ENCODE measurements around the gene SLC26A3.
"Not testable (repeated sequence)": the region's sequence is repeated elsewhere in the genome, so short reads cannot be mapped to it uniquely, and the experiment has no call there.

SLC26A3 gene

DNA sequence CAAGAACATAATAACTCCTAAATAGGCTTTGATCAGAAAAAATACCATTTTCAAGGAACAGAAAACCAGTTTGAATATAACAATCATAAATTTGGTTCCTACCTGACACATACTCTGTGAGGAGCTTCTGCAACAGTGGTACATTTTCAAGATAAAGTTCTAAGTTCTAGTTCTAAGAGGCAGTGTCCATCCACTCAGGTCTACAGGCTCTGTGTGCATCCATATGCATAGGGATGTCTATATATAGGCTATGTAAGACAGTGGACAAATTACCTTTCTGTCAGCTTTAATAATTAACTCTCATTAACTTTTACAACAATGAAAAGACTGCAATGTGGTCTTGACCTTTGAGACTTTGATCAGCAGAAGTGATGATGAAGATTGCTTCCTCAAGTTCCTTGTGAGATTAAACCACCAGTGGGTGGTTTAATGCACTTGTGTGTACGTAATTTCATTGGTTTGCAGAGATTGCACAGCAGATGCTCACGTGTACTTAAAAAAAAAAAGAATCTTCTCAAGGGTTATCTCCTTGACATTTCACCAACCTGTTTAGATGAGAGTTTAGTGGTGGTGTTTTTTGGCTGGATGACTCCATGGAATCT lies at the start of gene SLC26A3:
Gene SLC26A3 (minus strand): TSS at position 215 of the 602 bp plus-strand sequence. CDS start 8,714 bp downstream, outside the sequence.
- H3K4me3 Mint-ChIP-seq: no peak within 1 kb of the TSS
- no peaks in the 10 kb centered on the region for H3K36me3 Mint-ChIP-seq
- H3K27ac Mint-ChIP-seq: no peak within 1 kb of the TSS
- no peaks in the 10 kb centered on the region for H3K9me3 Mint-ChIP-seq
- no peaks in the 10 kb centered on the region for H3K4me1 Mint-ChIP-seq
- ATAC-seq: no peak
- H3K27me3 Mint-ChIP-seq: peaks cover 19% of the 10 kb centered on the region

DNA sequence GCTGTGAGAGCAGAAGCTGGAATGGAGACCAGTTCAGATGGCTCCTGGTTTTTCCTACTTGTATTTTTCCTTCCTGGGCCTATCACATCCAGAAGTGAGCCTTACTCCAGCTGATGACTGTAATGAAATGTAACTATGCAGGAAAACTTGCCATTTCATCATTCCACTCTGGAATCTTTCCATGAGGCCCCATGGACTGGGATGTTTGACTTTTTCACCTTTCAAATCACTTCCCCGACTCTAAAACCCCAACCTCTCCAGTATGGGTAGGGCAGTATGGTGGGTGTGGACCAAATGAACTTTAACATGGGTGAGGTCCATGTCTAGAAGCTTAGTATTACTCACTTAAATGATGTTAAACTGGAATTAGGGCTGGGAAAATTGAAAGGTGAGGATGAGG lies 47.6 kb upstream of the SLC26A3 start:
- no peak for ATAC-seq
- Mint-ChIP-seq H3K27ac (no peak overlapping the region), H3K9me3 (no peaks in the 10 kb centered on the region), H3K36me3 (no peaks in the 10 kb centered on the region), H3K4me1 (peaks cover 7% of the 10 kb centered on the region), H3K4me3 (no peak overlapping the region), H3K27me3 (peaks cover 20% of the 10 kb centered on the region)

DNA sequence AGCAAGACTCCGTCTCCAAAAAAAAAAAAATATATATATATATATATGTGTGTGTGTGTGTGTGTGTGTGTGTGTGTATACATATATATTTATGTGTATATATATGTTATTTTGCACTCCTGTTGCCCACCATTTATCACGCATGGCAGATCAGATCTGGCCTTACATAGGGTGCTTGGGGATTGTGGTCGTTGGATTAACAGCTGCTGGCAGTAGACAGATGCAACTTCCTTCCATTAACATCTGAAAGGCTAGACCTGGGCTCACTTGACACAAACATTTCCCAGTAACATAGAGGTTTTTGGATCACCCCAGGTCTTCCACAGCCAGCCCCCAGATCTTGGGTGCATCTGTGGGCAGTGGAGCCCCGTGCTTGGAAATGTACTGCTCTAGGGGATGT lies 47.2 kb upstream of the SLC26A3 start:
- Mint-ChIP-seq H3K27ac (no peak overlapping the region), H3K36me3 (no peaks in the 10 kb centered on the region), H3K4me1 (peaks cover 7% of the 10 kb centered on the region), H3K4me3 (no peak overlapping the region), H3K9me3 (no peaks in the 10 kb centered on the region), H3K27me3 (peaks cover 20% of the 10 kb centered on the region)
- no peak for ATAC-seq

DNA sequence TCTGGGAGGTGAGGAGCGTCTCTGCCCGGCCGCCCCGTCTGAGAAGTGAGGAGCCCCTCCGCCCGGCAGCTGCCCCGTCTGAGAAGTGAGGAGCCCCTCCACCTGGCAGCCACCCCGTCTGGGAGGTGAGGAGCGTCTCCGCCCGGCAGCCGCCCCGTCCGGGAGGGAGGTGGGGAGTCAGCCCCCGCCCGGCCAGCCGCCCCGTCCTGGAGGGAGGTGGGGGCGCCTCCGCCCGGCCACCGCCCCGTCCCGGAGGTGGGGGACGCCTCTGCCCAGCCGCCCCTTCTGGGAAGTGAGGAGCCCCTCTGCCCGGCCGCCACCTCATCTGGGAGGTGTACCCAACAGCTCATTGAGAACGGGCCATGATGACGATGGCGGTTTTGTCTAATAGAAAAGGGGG lies 45.2 kb upstream of the SLC26A3 start:
- not testable (repeated sequence) for H3K9me3 Mint-ChIP-seq, H3K4me3 Mint-ChIP-seq

DNA sequence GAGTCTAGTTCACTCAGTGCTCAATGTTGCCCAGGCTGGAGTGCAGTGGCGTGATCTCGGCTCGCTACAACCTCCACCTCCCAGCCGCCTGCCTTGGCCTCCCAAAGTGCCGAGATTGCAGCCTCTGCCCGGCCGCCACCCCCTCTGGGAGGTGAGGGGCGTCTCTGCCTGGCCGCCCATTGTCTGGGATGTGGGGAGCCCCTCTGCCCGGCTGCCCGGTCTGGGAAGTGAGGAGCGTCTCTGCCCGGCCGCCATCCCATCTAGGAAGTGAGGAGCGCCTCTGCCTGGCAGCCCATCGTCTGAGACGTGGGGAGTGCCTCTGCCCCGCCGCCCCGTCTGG lies 44.8 kb upstream of the SLC26A3 start:
- peaks cover 20% of the 10 kb centered on the region for H3K27me3 Mint-ChIP-seq

More for the DNA sequence above, 45.2 kb upstream of the SLC26A3 start:
- not testable (repeated sequence) for ATAC-seq, H3K36me3 Mint-ChIP-seq, H3K4me1 Mint-ChIP-seq, H3K27ac Mint-ChIP-seq
- peaks cover 20% of the 10 kb centered on the region for H3K27me3 Mint-ChIP-seq

DNA sequence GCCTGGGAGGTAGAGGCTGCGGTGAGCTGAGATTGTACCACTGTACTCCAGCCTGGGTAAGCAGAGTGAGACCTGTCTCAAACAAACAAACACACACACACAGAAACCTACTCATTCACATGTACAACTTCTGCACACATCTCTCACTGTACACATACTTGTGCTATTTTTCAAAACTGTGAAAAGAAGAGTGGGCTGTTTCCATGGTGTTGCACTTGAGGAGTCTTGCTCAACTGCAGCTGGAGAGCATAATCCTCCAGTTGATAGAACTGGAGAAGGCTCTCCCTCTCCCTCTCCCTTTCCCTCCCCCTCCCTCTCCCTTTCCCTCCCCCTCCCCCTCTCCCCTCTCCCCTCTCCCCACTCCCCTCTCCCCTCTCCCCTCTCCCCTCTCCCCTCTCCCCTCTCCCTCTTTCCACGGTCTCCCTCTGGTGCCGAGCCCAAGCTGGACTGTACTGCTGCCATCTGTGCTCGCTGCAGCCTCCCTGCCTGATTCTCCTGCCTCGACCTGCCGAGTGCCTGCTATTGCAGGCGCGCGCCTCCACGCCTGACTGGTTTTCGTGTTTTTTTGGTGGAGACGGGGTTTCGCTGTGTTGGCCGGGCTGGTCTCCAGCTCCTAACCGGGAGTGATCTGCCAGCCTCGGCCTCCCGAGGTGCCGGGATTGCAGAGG lies 44.3 kb upstream of the SLC26A3 start:
- H3K4me1 Mint-ChIP-seq: peaks cover 7% of the 10 kb centered on the region
- no peak overlapping the region for H3K27ac Mint-ChIP-seq
- H3K27me3 Mint-ChIP-seq: peaks cover 19% of the 10 kb centered on the region
- no peak for ATAC-seq
- no peak overlapping the region for H3K4me3 Mint-ChIP-seq
- no peaks in the 10 kb centered on the region for H3K36me3 Mint-ChIP-seq
- no peaks in the 10 kb centered on the region for H3K9me3 Mint-ChIP-seq

More for the DNA sequence above, 44.8 kb upstream of the SLC26A3 start:
- H3K27ac Mint-ChIP-seq, H3K36me3 Mint-ChIP-seq, H3K4me3 Mint-ChIP-seq, H3K4me1 Mint-ChIP-seq, ATAC-seq, H3K9me3 Mint-ChIP-seq: not testable (repeated sequence)

DNA sequence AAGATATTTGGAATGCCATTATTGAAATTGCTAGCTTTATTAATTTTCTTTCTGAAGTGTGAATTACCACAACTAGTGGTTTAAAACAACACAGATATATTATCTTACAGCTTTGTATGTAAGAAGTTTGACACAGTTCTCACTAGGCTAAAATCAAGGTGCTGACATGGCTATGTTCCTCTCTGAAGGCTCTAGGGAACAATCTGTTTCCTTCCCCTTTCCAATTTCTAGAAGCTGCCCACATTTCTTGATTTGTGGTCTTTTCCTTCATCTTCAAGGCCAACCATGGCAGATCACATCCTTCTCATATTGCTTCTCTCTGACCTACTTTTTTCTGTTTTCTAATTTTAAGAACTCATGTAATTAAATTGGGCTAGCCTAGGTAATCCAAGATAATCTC lies 43.3 kb upstream of the SLC26A3 start:
- ATAC-seq: no peak

DNA sequence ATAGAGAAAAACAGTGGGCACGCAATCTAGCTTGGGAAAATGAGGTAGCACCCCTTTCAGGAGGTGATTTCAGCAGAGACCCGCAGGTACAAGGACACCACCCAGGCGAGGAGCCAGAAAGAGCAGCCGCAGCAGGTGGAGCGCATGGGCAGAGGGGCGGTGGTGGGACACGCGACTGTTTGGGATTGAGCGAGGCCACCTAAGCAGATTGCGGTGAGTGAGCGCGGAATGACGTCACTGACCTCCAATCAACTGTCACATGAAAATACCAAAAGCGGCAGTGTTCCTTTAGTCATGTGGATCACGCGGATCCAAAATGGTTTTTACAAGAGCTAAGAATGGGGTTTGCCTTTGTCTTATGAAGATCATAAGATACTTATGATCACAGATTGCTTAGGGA lies 40.2 kb upstream of the SLC26A3 start:
- no peak for ATAC-seq
- H3K4me3 Mint-ChIP-seq: no peak overlapping the region
- peaks cover 7% of the 10 kb centered on the region for H3K4me1 Mint-ChIP-seq
- H3K36me3 Mint-ChIP-seq: peaks cover 5% of the 10 kb centered on the region
- peaks cover 3% of the 10 kb centered on the region for H3K9me3 Mint-ChIP-seq
- peaks cover 16% of the 10 kb centered on the region for H3K27me3 Mint-ChIP-seq
- no peak overlapping the region for H3K27ac Mint-ChIP-seq

More for the DNA sequence above, 43.3 kb upstream of the SLC26A3 start:
- Mint-ChIP-seq H3K27me3 (peaks cover 9% of the 10 kb centered on the region), H3K36me3 (no peaks in the 10 kb centered on the region), H3K4me3 (no peak overlapping the region), H3K9me3 (no peaks in the 10 kb centered on the region), H3K27ac (no peak overlapping the region), H3K4me1 (peaks cover 7% of the 10 kb centered on the region)

DNA sequence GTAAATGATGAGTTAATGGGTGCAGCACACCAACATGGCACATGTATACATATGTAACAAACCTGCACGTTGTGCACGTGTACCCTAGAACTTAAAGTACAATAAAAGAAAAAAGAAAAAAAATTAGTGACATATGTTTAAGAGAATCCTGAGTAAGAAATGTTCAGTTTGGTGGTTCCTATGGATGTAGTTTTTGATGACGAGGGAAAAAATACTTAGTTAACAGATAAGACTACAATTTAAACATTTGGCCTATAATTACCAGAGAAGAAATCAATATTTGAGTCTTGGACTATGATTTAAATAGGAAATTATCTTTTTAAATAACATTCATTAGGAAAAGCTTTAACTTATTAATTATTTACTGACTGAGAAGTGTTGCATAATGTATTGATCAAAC lies 39.2 kb upstream of the SLC26A3 start:
- Mint-ChIP-seq H3K27ac (no peak overlapping the region), H3K4me1 (peaks cover 7% of the 10 kb centered on the region), H3K27me3 (peaks cover 24% of the 10 kb centered on the region), H3K9me3 (peaks cover 3% of the 10 kb centered on the region), H3K36me3 (peaks cover 5% of the 10 kb centered on the region), H3K4me3 (no peak overlapping the region)
- ATAC-seq: no peak

DNA sequence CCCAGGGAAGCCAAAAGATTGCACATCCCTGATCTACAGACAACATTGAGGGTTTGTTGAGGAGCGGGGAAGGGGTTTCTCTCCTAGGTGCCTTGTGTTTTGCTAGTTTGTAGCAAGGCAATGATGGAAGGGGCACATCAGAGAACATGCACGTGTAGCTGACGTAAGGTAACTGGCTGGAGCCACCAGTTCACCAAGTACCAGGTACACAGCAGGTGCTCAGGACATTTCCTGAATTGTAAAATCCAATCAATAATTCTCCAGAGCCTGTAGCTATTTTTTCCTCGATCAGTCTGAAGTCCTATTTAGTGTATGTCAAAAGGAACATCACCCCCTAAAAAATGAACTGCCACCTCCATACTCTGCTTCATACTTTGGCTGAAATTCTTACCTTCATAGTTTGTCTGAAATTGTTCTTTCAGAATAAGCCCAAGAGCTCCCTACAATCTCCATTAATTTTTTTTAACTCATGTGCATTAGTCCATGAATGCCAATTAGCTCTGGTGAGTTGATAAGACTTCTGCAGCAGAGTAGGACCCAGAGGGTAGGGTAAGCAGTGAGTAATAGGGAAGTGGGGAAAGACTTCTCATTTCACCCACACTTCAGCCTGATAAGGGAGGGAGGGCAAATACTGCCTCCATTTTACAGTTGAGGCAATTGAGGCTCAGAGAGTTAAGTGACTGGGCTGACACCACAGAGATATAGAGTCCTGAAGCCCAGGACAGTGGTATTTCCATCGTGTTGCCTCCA lies 36.0 kb upstream of the SLC26A3 start:
- H3K4me3 Mint-ChIP-seq: no peak overlapping the region
- no peaks in the 10 kb centered on the region for H3K4me1 Mint-ChIP-seq
- no peak overlapping the region for H3K27ac Mint-ChIP-seq
- H3K9me3 Mint-ChIP-seq: peaks cover 3% of the 10 kb centered on the region
- H3K27me3 Mint-ChIP-seq: peaks cover 36% of the 10 kb centered on the region
- peaks cover 5% of the 10 kb centered on the region for H3K36me3 Mint-ChIP-seq
- no peak for ATAC-seq

DNA sequence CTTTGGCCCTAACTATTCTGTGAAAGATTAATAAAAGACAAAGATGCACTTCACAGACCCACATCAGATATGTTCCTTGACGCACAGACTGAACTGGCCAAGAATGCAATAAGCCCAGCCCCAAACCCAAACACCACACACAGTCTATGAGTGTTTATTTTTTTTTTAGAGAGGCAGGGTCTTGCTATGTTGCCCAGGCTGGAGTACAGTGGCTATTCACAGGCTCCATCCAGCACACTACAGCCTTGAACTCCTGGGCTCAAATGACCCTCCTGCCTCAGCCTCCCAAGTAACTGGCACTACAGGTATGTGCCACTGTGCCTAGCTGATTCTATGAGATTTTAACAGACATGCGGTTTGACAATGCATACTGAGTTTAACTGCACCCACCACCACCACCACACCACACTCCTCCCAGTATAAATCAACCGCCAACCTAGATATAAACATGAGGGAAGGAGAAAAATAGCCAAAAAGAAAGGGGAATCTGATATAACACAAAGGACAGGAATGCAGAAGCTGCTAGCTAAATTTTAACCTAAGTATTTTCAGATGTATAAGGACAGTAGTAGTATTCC lies 35.1 kb upstream of the SLC26A3 start:
- ATAC-seq: no peak
- no peaks in the 10 kb centered on the region for H3K4me1 Mint-ChIP-seq
- peaks cover 42% of the 10 kb centered on the region for H3K27me3 Mint-ChIP-seq
- H3K36me3 Mint-ChIP-seq: peaks cover 5% of the 10 kb centered on the region
- no peak overlapping the region for H3K27ac Mint-ChIP-seq
- no peak overlapping the region for H3K4me3 Mint-ChIP-seq
- peaks cover 3% of the 10 kb centered on the region for H3K9me3 Mint-ChIP-seq

DNA sequence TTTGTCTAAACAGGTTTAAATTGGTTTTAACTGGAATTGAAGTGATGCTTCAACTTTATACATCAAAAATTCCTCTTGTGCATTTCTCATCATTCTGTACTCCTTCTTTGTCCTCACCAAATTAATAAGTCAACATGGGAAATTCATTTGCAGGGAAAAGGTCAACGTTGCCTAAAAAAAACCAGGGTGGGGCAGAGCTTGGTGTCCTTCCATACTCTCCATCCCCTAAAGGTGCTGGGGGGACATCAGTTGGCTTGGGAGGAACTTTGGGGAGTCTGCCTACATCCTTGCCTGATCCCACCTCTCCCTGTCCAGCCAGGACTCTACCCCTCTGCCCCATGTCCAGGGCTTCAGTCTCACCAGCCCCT lies 34.1 kb upstream of the SLC26A3 start:
- H3K9me3 Mint-ChIP-seq: peaks cover 3% of the 10 kb centered on the region
- H3K4me3 Mint-ChIP-seq: no peak overlapping the region
- peaks cover 5% of the 10 kb centered on the region for H3K36me3 Mint-ChIP-seq

DNA sequence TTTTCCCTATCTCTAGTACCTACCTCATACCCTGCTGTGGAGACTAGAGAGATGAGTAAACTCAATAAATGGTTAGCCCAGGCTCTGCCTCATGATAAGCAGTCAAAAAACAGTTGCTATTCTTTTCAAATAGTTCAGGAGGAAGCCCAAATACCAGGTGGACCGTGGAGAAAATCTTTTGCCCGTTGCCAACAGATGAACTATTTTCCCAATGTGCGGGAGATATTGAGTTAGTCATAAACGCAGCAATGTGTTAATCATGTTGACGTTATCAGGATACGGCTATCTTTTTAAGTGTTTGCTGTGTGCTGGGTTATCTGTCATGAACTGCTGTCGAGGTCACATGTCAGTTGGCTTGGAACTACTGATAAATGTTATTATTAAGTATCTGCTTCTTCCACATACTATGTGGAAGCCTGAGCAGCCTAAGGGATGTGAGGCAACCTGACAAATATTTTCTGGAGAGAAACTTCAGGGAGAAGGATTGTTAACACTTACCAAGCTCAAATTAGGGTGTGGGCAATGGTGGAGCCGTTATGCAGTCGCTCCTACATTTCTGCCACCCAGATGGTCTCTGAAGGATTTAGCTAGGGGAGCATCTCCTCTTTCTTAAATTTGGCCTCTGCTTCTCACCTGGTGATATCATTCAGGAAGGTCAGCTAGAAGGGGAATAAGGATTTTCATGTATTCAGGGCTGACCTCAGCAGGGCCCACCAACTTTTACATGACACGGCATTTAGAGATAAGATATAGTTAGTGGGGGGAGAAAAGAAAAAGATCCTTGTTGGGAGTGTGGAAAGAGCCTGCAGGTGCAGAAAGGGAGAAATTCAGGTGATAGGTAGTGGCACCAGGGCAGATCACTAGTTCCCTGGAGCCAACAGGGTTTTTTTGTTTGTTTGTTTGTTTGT lies 33.5 kb upstream of the SLC26A3 start:
- Mint-ChIP-seq H3K4me3 (no peak overlapping the region), H3K27ac (no peak overlapping the region), H3K36me3 (peaks cover 5% of the 10 kb centered on the region), H3K4me1 (no peaks in the 10 kb centered on the region), H3K9me3 (peaks cover 3% of the 10 kb centered on the region), H3K27me3 (peaks cover 44% of the 10 kb centered on the region)
- ATAC-seq: no peak

More for the DNA sequence above, 34.1 kb upstream of the SLC26A3 start:
- Mint-ChIP-seq H3K4me1 (no peaks in the 10 kb centered on the region), H3K27ac (no peak overlapping the region), H3K27me3 (peaks cover 42% of the 10 kb centered on the region)
- no peak for ATAC-seq

DNA sequence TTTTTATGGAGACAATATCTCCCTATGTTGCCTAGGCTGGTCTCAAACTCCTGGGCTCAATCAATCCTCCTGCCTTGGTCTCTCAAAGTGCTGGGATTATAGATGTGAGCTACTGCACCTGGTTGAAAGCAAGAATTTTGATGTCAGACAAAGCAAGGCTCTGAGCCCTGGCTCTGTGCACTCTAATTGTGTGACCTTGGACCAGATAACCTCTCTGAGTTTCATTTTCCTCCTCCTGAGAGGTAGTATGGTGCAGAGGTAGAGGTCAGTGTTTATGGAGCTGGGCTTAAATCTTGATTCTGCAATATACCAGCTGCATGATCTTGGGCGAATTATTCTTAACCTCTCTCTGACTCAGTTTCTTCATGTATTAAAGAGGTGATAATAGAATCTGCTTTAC lies 31.4 kb upstream of the SLC26A3 start:
- ATAC-seq: no peak
- no peak overlapping the region for H3K27ac Mint-ChIP-seq
- no peaks in the 10 kb centered on the region for H3K9me3 Mint-ChIP-seq
- no peak overlapping the region for H3K4me3 Mint-ChIP-seq
- H3K36me3 Mint-ChIP-seq: no peaks in the 10 kb centered on the region
- no peaks in the 10 kb centered on the region for H3K4me1 Mint-ChIP-seq
- peaks cover 51% of the 10 kb centered on the region for H3K27me3 Mint-ChIP-seq

DNA sequence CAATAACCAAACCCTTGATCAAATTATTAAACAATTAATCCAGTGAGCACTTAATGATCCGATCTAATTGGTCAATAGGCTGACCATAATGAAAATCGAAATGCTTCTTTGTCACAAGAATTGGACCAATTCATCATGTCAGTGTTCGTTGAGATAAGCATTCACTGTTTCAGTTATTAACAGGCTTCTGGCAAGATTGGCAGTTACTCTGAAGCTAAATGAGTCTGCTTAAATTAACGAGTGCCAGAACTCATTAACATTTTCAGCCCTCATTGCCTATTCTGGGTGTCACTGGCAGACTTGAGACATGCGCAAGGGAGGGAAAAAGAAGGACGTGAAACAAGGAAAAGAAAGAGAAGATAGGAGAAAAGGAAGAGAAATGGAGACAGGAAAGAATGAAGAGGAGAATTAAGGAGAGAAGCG lies 30.7 kb upstream of the SLC26A3 start:
- no peaks in the 10 kb centered on the region for H3K9me3 Mint-ChIP-seq
- no peak overlapping the region for H3K27ac Mint-ChIP-seq
- ATAC-seq: no peak
- no peaks in the 10 kb centered on the region for H3K36me3 Mint-ChIP-seq
- peaks cover 47% of the 10 kb centered on the region for H3K27me3 Mint-ChIP-seq
- no peaks in the 10 kb centered on the region for H3K4me1 Mint-ChIP-seq
- no peak overlapping the region for H3K4me3 Mint-ChIP-seq
